ENCODE measurements around the gene ANKRD42.
"Not testable (repeated sequence)": the region's sequence is repeated elsewhere in the genome, so short reads cannot be mapped to it uniquely, and the experiment has no call there.

Gene ANKRD42

DNA sequence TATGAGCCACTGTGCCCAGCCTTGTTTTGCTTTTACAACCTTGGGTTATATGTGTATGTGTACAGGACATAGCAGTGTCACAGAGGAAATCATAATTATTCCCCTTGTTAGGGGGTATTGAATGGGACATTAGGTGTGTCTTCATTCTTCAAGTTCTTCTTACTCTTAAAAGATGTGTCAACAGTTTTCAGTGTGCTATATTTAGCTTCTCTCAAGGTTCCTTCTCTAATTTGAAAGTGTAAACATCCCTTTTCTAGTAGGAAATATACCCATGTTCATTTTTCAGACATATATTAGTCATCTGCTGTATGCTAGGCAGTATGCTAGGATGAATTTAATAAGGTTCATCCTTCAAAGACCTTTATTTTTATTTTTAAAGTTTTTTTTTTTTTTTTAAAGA is 19.5 kb upstream of the ANKRD42 start:
- DNase-seq: no peak

DNA sequence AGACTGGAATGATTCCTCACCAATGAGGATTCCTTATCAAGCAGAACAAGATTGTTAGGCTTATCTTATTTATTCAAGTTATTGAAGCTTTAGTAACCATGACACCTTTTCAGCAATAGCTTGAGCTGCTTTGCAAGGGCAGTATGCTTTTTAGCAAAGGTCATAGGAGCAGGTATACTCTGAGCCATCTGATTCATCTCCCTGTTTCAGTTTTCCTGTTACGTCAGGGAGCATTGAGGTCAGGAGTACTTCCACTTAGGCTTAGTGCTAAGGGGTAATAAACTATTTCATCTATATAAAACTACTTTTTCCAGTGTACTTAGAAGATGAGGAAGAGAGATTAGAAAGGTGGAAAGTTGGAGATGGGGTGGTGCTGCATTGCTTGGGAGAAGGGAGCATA is 17.7 kb upstream of the ANKRD42 start:
- no peak for DNase-seq

DNA sequence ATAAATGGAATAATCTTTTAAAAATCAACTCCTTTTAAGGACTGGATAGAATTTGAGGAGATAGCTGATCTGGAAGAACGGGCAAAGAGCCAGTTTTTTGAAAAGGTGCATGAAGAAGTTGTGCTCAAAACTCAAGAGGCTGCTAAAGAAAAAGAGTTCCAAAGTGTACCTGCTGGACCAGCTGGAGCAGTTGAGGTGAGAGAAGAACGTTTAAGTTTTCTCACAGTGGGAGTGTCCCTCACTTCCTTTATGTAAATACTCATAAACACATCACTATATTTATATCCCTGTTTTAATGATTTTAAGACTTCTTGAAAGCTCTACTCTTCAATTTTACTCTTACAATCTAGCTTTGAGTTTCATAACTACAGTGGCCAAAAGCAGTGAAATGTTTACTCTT is 11.7 kb upstream of the ANKRD42 start:
- no peak for DNase-seq

DNA sequence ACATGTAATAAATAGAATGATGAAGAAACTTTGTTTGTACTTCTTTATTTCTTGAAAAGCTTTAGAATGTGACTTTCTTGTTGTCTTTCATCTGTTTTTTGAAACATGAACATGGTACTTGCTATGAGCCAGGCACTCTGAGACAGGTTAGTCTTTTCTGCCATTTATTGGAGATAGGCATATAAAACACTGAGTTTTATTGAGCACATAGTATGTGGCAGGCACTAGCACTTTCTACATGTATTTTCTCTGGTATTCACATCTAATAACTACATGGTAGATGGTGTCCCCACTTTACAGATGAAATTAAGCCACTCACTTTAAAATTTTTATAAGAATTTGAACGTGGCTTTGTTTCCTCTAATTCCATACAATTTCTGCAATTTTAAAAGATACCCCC is 7.7 kb upstream of the ANKRD42 start:
- DNase-seq: no peak

DNA sequence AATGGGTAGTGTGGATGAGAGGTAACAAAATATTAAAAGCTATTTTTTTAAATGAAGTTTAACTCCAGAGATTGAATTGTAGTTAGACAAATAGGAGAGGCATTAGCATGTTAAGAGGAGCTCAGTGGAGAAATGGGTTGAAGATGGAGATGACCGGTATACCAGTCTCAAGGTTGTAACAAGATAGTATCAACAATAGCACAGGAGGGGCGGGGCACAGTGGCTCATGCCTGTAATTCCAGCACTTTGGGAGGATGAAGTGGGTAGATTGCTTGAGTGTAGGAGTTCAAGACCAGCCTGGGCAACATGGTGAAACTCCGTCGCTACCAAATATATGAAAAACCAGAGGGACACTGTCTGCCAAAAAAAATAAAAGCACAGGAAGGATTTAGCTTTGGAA is 6.0 kb upstream of the ANKRD42 start:
- DNase-seq: no peak

DNA sequence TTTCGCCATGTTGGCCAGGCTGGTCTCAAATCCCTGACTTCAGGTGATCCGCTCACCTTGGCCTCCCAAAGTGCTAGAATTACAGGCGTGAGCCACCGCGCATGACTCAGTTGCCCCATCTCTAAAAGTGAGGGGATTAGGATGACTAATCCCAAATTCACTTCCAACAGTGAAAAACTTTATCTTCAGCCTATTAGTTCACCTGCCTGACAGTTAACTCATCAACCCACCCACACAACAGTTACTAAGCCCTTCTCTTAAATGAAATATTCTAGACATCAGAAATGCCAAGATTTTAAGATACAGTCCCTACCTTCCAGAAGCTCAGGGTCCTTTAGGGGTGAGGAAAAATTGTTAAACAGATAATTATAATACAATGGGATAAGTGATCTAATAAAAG is 2.0 kb upstream of the ANKRD42 start:
- DNase-seq: no peak

DNA sequence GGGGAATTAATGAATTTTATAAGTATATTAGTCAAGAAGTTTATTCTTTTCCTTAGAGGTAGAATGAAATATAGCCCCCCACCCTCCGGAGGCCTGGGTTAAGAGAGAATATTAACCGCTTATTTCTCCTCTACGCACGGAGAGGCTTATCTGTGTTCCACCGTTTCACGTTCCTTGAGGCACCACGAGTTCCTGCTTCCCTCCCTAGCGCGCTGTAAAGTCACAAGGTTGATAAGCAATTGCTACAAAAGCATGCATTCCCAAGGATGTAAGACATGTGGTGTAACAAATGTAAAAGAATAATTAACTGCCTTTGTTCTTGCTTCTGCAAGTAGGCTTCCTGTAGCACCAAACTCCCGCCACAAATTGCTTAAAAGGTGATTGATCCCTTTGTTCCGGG is 1.5 kb upstream of the ANKRD42 start:
- no peak for DNase-seq

DNA sequence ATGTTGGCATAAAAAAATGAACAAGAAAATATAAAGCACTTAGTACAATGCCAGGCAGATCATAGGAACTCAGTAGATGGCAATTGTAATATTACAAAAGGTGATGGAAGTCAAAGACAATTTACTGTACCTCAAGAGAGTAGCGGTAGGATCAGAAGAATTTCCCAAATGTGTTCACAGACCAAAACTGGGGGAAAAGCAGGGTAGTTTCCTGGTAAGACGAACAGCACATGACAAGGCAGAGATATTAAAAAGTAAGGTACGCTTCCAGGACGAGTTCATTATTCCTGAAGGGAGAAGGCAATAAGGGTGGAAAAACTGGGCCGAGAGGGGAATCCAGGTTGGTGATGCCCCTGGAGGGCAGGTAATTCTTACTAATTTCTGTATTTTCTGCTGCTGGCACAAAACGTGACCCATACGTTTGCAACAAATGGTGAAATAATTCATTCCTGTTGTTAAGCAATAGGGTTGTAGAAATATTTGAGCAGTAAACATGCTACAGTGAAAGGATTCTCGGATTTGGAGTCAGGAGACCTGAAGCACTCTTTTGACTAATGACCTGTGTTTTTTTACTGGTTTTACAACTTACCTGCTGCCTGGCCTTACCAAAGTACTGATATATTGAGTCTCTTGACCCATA is 786 bp upstream of the ANKRD42 start:
- DNase-seq: no peak

DNA sequence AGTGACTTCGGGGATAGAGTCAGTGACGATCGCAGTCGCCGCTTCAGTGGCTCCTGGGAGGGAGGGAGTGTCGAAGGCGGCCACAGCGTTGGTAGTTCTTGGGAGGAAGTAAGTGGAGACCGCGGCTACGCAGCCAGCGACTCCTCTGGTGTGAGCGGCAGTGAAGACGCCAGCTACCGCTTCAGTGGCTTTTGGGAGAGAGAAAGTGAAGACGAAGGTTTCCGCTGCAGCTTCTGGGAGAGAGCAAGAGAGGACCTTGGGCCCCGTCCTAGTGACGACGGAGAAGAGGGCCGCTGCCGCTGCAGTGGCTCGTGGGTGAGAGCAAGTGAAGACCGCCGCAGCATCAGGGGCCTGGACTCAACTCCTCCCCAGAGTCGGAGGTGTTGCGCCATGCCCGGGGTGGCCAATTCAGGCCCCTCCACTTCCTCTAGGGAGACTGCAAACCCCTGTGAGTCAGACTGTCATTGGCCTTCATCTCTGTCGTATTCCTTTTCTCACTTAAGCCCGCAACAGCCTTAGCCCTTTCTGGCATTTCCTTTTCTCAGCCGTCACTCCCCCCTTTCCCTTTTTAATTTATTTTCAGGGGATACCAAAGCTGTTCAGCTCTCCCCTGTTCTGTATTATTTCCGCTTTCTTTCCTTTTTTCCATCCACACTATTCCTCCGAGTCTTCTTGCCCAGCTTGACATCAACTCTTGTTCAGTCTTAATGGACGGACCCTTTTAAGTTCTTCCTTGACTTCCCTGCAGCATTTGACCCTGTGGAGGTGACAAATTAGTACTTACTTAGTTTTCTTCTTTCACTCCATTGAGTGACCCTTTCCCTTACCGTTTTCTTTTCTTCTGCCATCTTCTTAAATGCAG is 1.0 kb downstream of the ANKRD42 start:
- DNase-seq: no peak

DNA sequence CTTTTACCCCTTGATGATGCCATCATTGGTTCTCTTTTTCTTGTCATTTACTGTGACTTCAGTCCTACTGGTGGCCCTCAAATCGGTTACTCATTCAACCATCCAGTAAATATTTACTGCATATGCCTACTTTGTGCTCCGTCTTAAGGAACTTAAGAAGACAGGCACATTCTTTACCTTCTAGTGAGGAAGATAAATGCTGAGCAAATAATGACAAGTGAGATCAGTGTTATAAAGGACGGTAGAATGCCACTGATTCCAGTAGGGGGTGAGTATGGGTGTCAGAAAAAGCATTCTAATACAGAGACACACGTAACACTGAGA is 1.6 kb downstream of the ANKRD42 start:
- DNase-seq: no peak

DNA sequence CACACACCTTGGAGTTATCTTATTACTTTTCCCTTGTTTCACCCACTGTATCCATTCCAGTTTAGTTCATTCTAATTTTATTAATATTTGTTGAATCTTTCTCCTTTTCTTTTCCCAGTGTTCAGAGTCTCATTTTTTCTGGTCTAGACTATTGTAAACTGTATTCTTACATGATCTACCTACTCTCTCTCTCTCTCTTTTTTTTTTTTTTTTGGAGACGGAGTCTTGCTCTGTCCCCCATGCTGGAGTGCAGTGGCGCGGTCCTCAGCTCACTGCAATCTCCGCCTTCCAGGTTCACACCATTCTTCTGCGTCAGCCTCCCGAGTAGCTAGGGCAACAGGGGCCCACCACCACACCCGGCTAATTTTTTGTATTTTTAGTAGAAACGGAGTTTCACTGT is 2.1 kb downstream of the ANKRD42 start:
- no peak for DNase-seq

DNA sequence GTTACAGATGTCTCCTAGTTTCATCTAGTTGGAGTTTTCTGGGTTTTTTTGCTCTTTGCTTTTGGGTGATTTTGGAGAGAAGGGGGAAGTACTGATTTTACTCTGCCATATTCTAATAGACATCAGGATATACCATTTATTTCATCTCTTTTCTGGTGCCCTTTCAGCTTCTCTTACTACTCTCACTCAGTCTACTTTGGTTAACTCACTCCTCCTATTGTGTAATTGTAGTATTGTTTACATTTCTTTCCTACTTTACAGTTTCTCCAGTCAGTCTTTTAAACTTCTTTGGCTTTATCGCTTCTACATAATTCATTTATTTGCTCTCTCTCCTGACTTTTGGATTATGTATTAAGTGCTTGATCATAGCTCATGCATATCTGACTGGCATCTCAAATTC is 6.5 kb downstream of the ANKRD42 start:
- no peak for DNase-seq

DNA sequence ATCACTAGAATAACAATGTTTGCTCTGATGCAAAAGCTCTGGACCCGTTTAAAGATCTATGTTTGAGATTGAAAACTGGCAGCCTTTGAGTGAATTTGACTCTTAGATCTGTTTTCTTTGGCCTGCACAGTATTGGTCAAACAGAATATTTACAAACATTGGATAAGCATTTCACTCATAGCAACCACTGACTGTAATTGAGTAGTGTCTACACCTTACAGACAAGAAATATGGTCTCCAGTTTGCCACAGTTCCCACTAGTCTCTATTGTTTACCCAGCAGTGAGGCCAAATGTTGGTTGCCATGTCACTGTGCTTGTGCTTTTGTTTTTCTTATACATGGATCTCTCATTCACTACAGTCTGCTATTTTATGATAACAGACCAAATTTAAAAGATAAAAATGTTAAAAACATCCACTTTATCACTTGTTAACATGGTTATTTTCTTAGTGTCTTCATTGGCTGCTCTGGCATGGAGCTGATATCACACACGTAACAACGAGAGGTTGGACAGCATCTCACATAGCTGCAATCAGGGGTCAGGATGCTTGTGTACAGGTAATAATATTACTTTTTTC is 12.2 kb downstream of the ANKRD42 start:
- no peak for DNase-seq

DNA sequence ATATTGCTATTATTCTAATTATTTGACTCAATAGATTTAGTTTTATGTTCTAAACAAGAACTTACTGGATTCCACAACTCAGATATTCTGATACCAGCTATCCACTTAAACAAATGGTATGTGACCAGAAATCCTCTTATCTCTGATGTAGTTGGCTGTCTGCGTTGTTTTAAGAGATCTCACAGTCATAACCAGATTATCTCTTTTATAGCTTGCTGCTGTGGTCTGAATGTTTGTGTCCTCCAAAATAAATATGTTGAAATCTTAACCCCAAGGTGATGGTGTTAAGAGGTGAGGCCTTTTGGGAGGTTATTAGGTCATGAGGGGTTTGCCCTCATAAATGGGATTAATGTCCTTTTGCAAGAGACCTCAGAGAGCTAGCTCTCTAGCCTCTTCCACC is 12.7 kb downstream of the ANKRD42 start:
- DNase-seq: no peak

DNA sequence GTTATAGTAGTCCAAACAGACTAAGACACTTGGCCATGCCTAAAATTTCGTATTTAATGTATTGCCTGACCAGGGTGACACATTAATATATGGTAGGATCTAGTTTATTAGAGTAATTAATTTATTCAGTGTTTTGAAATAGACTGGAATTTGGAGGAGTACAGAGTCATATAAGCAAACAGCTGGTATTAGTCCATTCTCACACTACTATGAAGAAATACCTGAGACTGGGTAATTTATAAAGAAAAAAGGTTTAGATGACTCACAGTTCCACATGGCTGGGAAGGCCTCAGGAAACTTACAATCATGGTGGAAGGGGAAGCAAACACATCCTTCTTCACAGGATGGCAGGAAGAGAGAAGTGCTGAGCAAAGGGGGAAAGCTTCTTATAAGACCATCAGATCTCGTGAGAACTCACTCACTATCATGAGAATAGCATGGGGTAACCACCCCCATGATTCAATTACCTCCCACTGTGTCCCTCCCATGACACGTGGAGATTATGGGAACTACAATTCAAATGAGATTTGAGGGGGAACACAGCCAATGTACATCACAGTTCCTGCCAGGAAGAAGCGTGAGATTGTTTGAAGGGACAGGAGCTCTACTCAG is 13.4 kb downstream of the ANKRD42 start:
- DNase-seq: not testable (repeated sequence)

DNA sequence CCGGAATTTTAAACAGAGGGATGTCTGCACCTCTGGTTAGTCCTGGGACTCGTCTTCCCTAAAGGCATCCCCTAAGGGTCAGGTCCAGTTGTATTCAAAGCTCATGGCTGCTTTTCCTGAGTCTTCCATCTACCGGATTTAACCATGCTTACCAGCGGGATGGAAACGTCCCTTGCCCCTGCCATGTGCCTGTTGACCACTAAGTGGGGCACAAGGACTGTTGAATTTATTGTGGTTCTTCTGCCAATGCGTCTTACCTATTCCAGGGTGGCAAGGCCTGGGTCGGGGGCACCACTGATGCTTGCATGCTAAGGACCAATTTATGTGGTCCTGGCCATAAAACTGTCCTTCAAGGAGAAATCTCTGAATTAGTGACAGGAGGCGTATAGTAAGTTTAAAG is 25.6 kb downstream of the ANKRD42 start:
- DNase-seq: no peak

DNA sequence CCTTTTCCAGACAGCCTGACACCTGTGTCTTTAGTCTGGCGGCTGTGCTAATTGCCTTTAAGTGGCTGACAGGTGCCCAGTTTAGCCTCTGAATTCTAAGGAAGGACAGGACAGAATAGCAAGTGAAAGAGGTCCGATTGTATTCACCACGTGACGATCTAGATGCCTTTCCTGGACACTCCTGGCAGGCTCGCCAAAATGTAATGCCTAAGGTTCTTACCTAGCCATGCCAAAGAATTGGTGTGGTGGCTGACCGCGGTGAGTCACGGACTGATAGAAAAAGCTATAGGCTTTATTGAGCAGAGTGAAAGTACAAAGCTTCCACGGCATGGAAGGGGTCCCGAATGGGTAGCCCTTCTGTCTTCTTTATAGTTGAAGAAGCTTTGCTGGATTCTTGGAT is 26.7 kb downstream of the ANKRD42 start:
- no peak for DNase-seq

DNA sequence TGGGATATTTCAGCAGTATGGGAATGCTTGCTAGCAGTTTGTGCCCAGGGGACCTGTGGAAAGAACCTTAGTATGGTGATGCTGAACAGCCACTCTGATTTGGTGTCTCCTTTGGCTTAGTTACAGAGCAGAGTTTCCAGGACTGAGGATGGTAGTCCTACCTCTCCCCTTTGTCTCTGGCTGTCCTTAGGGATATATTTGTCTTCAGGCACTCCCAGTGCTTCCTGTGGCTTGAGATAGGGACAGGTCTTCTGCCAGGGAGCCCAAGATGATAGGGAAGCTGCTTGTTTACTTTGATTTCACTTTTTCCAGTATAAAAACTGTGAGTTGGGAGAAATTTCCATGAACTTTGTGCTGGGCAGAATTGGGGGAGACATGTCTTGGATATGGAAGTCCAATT is 28.2 kb downstream of the ANKRD42 start:
- DNase-seq: no peak

DNA sequence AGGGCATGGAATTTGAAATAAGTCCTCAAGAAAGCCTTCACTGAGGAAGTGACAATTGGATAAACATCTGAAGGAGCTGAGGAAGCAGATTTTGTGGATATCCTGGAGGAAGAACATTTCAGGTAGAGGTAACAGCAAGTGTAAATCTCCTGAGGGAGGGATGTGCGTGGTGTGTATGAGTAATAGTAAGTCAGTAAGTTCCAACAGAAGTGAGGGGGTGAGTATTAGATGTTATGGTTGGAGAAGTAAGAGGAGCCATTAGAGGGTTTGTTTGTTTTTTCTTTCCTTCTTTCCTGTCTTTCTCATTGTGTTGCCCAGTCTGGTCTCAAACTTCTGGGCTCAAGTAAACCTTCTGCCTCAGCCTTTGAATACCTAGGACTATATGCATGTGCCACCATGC is 29.0 kb downstream of the ANKRD42 start:
- DNase-seq: no peak

DNA sequence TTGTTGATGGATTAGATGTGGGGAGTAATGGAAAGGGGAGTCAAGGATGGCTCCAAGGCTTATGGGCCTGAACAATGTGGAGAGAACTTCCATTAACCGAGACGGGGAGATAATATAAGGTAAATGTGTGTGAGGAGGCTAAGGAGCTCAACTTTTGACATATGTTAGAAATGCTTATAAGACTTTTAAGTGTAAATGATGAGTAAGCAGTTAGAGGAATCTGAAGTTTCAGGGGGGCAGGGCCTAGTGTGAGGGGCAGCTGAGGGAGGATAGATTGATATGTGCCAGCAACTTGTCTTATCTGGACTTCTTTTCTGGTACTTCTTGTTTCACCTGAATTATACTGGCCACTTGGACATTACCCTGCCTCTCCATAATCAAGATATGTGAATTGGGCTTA is 29.9 kb downstream of the ANKRD42 start:
- DNase-seq: no peak

DNA sequence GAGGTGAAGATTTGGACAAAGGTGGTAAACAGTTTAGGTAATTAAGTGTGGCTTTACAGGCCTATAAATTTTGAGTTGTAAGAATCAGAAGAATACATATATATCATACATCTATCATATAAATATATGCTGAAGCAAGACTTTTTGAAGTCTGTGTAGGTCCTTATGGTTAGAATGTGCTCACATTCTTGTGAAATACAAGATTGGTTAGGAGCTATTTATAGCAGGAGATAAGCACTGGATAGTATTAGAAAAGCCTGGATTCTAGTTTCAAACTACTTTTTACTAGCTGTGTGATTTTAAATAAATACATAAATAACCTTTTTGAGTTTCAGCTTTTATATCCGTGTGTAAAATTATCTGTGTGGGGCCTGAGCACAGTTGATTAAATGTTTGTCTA is 42.3 kb downstream of the ANKRD42 start:
- DNase-seq: no peak

DNA sequence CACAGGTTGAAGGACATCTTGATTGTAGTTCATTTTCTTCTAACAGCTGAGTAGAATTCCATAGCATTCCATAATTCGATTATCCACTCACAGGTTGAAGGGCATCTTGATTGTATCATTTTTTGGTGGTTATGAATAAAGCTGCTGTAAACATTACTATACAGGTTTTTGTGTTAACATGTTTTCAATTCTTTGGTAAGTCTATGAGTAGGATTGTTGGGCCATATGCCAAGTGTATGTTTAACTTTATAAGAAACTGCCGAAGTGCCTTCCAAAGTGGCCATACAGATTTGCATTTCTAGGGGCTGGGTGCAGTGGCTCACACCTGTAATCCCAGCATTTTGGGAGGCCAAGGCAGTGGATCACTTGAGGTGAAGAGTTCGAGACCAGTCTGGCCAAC is 44.6 kb downstream of the ANKRD42 start:
- DNase-seq: no peak

DNA sequence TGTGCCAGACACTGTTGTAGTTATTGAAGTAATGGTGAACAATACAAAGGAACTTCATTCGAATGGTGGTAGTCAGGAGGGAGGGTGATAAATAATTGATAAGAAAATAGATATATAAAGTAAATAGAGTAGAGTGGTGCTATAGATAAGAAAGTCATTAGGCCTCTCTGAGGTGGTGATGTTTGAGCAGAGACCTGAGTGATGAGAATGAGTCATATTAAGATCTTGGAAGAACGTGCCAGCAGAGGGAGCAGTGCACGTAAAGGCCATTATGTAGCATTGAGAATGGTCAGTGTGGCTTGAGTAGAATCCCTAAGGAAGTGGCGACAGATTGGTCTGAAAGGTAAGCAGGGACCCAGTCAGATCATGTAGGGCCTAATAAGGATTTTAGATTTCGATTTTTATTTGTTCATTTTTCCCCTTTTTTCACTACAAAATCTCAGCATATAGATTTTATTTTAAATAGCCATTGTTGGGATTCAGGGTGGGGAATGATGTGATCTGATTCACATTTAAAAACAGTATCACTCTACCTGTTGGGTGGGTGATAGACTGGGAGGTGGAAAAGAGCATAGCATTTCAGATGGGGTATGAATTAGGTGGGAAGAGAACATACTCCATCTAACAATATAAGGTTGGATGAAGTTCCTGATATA is 47.9 kb downstream of the ANKRD42 start:
- DNase-seq: peak; percentile 21

DNA sequence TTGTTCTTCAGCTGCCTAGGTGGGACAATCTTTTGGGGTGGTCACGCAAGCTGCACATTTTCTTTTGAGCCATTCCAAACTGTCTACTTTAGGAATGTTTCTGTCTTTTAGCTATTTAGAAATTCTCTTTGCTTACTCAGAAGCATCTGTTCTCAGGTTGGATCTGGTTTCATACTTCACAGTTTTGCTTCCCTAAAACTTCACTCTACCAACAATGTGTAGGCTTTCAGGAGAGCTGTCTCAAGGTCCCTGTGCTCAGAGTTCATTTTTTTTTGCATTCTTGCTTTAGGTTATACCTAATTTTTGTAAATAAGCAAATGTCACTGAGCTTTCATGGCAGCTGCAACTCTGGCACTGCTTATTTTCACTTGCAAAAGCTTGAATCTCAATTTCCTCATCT is 55.9 kb downstream of the ANKRD42 start:
- DNase-seq: no peak
